Upper lobe of right lung (tissue), 1 donor: ENCODE data around the gene HCST. TPM values are rescaled to one million over a fixed set of nuclear protein-coding genes. Genes with fewer than 3 reads are reported as not detected.

Experiments
- ATAC-seq: fragments of 200-7000 bp; cut with Tn5 transposase; one replicate; pipeline ENCODE4 v1.9.1; 2020; ENCODE audit warnings: mild to moderate bottlenecking, moderate library complexity
- DNase-seq: peaks from one replicate; pipeline ENCODE4 v3.0.0-alpha.2; 2020
- H3K27ac ChIP-seq: fragments of 200-600 bp; one replicate; pipeline ENCODE4 v1.8.0; 2022
- H3K27me3 ChIP-seq: fragments of 200-600 bp; one replicate; pipeline ENCODE4 v1.8.0; 2022; ENCODE audit warnings: mild to moderate bottlenecking
- H3K36me3 ChIP-seq: fragments of 200-600 bp; one replicate; pipeline ENCODE4 v1.8.0; 2022
- H3K4me1 ChIP-seq: fragments of 200-600 bp; one replicate; pipeline ENCODE4 v1.8.0; 2022
- H3K4me3 ChIP-seq: fragments of 200-600 bp; one replicate; pipeline ENCODE4 v1.8.0; 2022; ENCODE audit warnings: mild to moderate bottlenecking
- H3K9me3 ChIP-seq: fragments of 200-600 bp; one replicate; pipeline ENCODE4 v1.8.0; 2022
- intact Hi-C: fragments of 100-400 bp; cut with DNase I; formaldehyde crosslinking; loops from one replicate; pipeline ENCODE4 v1.11.0; 2022
- total RNA-seq: library from RNA; stranded (reverse); fragmentation: NEBNext Ultra II Directional; extraction: Animal tissue kit (Norgen Biotek cat#: 25700); gene quantifications from one replicate; pipeline ENCODE4 v1.2.1, GENCODE V29; 2021
- TF ChIP-seq, protein P1 (sequence below): fragments of 200-600 bp; IDR thresholded peaks from one replicate; pipeline ENCODE4 v1.8.0; 2022; ENCODE audit warnings: antibody characterized with exemption
- donor health status: DM: no; HTN: yes; CAD: no; lungs with severe emphysema.

Gene HCST
- total RNA-seq, 1 donor from 2014 or later = 44.0 TPM

DNA sequence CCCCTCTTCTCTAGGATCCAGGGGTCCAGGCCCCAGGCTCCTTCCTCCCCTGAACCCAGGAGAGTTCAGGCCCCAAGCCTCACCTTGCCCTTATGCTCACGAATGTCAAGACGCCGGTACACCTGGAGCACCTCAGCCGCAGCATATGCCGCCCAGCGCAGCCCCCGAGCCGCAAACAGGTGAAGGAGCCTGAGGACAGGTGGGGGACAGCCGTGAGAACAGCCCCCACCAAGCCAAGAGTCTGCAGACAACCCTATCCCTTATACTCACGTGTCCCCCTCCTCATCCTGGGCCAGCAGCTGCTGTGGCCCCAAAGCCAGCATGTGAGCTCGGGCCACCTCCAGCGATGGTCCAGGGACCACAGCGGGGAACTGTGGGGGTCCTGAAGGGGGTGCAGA is 5.7 kb upstream of the HCST start:
- Histone ChIP-seq H3K4me3 (no peak overlapping the region), H3K9me3 (no peaks in the 10 kb centered on the region), H3K36me3 (peaks cover 59% of the 10 kb centered on the region), H3K27me3 (no peaks in the 10 kb centered on the region), H3K27ac (no peak overlapping the region), H3K4me1 (peaks cover 19% of the 10 kb centered on the region)
- DNase-seq = no peak
- intact Hi-C loops = no loop called here
- ATAC-seq = no peak
- TF ChIP-seq, protein P1, sequence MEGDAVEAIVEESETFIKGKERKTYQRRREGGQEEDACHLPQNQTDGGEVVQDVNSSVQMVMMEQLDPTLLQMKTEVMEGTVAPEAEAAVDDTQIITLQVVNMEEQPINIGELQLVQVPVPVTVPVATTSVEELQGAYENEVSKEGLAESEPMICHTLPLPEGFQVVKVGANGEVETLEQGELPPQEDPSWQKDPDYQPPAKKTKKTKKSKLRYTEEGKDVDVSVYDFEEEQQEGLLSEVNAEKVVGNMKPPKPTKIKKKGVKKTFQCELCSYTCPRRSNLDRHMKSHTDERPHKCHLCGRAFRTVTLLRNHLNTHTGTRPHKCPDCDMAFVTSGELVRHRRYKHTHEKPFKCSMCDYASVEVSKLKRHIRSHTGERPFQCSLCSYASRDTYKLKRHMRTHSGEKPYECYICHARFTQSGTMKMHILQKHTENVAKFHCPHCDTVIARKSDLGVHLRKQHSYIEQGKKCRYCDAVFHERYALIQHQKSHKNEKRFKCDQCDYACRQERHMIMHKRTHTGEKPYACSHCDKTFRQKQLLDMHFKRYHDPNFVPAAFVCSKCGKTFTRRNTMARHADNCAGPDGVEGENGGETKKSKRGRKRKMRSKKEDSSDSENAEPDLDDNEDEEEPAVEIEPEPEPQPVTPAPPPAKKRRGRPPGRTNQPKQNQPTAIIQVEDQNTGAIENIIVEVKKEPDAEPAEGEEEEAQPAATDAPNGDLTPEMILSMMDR = no peak

DNA sequence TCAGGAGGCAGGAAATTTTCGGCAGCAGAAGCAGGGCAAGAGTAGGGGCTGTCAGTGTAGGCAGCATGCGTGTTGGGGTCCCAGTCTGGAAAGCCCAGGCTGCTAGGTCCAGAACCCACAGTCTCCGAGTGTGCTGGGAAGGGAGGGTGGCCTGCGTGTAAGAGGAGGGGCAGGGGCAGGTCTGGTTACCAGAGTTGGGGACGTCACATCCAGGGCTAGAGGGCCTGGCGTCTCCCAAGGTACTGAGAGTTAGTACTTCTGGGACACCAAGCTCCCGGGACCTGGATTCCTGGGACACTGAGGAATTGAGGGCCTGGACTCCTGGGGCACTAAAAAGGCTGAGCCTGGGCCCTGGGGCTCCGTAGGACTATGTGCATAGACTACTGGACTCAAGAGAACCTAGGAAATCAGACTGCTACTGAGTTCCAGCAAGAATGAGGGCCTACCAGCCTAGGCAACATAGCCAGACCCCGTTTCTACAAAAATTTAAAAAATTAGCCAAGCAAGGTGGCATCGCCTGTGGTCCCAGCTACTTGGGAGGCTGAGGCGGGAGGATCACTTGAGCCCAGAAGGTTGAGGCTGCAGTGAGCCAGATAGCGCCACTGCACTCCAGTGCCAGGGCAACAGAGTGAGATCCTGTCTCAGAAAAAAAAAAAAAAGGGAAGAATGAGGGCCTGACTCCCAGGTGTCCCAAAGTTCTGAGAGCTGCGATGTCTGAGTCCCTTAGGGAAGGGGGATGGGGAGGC is 4.5 kb upstream of the HCST start:
- peaks cover 20% of the 10 kb centered on the region for H3K4me1 ChIP-seq
- no peaks in the 10 kb centered on the region for H3K9me3 ChIP-seq
- no peak for DNase-seq
- ATAC-seq = no peak
- peak overlapping the region; percentile 84 for H3K4me3 ChIP-seq
- TF ChIP-seq, protein P1 = no peak
- intact Hi-C loops = no loop called here
- peak overlapping the region; percentile 86 for H3K27ac ChIP-seq
- no peaks in the 10 kb centered on the region for H3K27me3 ChIP-seq
- H3K36me3 ChIP-seq = peaks cover 47% of the 10 kb centered on the region

DNA sequence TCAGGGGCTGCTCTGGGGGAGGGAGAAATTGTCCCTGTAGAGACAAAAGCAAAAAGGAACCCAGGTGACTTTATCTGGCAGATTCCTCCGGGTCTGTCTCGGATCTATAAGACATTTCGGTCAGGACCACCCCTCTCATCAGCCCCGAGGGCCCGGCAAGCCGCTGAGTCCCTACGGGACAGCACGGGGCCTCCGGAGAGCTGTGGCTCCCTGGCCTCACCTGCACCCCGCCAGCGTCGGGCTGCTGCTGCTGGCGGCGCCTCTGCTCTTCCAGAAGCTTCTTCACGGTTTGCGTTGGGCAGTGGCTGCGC is 3.9 kb upstream of the HCST start:
- DNase-seq = no peak
- H3K4me1 ChIP-seq = peaks cover 22% of the 10 kb centered on the region
- TF ChIP-seq, protein P1 = no peak
- no peak for ATAC-seq
- intact Hi-C loops = no loop called here
- H3K36me3 ChIP-seq = peaks cover 41% of the 10 kb centered on the region
- H3K27ac ChIP-seq = peak overlapping the region; percentile 86
- no peaks in the 10 kb centered on the region for H3K9me3 ChIP-seq
- H3K4me3 ChIP-seq = peak overlapping the region; percentile 84
- H3K27me3 ChIP-seq = no peaks in the 10 kb centered on the region

DNA sequence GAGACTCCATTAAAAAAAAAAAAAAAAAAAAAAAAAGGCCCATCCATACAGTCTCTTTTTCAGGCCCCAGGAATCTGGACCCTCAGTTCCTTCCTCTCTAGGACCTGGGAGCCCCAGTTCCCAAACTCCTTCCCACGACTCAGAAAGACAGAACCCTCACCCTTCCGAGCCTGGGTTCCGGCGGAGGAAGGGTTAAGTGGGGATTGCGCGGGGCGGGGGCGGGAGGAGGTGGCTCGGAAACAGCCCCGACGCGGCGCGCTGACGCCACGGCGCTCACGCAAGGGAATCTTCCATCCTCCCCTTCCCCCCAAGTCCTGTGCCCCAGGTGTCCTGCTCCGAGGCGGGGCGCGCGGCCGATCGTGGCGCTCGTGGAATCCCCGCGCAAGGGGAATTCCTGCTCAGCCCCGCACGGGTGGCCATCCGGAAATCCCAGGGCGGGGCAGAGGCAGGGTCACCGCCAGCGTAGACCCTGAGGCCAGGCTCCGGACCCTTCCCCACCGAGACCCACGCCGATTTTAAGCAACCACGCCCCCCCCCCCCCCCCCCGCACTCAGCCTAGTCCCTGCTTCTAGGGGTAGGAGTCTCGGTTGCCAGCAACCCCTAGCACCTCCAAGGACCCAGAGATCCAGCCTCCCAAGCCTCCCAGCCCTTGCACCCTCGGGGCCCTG is 2.6 kb upstream of the HCST start:
- DNase-seq (peak; percentile 93), ATAC-seq (peak; percentile 83)
- H3K4me3 ChIP-seq = peak overlapping the region; percentile 84
- H3K36me3 ChIP-seq = peaks cover 29% of the 10 kb centered on the region
- H3K27ac ChIP-seq = peak overlapping the region; percentile 86
- TF ChIP-seq, protein P1 = no peak
- H3K4me1 ChIP-seq = peaks cover 28% of the 10 kb centered on the region
- no peaks in the 10 kb centered on the region for H3K27me3 ChIP-seq
- intact Hi-C loops = no loop called here
- no peaks in the 10 kb centered on the region for H3K9me3 ChIP-seq

DNA sequence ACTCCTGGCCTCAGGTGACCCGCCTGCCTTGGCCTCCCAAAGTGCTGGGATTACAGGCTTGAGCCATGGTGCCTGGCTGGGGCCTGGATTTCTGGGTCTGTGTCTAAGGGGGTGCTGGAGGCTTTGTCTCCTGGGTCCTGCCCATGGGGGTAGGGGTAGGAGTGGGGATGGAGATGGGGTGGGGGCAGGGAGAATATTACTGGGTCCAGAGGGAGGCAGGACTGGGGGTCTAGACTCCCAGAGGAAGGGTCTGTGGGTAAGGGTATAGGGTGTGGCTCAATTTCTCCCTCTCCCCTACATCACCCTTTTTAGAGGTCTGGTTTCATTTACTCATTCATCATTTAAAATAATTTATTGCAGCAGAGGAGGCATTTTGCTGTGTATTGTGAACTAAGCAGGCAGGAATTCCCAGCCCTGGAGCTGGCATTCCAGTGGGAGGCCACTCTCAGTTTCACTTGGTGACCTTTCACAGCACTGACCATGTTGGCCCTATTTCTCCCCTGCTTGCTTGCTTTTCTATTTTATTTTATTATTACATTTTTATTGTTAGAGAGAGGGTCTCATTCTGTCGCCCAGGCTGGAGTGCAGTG is 1.2 kb upstream of the HCST start:
- DNase-seq (no peak), ATAC-seq (no peak)
- H3K9me3 ChIP-seq = no peaks in the 10 kb centered on the region
- H3K4me3 ChIP-seq = peak overlapping the region; percentile 84
- peak overlapping the region; percentile 86 for H3K27ac ChIP-seq
- intact Hi-C loops = no loop called here
- H3K4me1 ChIP-seq = peaks cover 28% of the 10 kb centered on the region
- peaks cover 14% of the 10 kb centered on the region for H3K36me3 ChIP-seq
- TF ChIP-seq, protein P1 = no peak
- no peaks in the 10 kb centered on the region for H3K27me3 ChIP-seq
